Measurements from ENCODE around the gene GPD2. TPM values are rescaled to one million over a fixed set of nuclear protein-coding genes. Genes with fewer than 3 reads are reported as not detected.
A peak's percentile ranks its signal among the peaks of the same experiment; 100 is the strongest.

Gene GPD2
- total and polyA plus RNA-seq, 10 of the 15 experiments (the other 5 are each of a cell fraction or from before 2014, with no cell fraction given), result 10.0 to 73.5 (median 43.4) TPM

DNA sequence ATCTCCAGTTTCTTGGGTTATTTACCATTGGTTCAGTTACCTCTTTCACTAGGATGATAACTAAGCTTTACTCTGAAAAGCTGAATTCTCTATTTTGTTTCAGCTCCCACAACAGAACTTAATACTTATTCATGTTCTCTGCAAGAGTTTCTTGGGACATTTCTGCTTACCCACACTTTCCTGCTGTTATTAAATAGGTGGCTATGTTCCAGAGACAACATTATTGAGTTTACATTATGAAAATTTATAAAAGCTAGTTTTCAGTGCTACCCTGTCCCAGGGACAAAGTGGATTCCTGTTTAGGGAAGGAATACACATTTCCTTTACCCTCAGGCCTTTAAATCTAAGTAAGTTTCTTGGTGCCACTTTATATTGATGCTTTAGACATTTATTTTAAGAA is 7.0 kb upstream of the GPD2 start (continued):
- TF ChIP-seq, protein P1, sequence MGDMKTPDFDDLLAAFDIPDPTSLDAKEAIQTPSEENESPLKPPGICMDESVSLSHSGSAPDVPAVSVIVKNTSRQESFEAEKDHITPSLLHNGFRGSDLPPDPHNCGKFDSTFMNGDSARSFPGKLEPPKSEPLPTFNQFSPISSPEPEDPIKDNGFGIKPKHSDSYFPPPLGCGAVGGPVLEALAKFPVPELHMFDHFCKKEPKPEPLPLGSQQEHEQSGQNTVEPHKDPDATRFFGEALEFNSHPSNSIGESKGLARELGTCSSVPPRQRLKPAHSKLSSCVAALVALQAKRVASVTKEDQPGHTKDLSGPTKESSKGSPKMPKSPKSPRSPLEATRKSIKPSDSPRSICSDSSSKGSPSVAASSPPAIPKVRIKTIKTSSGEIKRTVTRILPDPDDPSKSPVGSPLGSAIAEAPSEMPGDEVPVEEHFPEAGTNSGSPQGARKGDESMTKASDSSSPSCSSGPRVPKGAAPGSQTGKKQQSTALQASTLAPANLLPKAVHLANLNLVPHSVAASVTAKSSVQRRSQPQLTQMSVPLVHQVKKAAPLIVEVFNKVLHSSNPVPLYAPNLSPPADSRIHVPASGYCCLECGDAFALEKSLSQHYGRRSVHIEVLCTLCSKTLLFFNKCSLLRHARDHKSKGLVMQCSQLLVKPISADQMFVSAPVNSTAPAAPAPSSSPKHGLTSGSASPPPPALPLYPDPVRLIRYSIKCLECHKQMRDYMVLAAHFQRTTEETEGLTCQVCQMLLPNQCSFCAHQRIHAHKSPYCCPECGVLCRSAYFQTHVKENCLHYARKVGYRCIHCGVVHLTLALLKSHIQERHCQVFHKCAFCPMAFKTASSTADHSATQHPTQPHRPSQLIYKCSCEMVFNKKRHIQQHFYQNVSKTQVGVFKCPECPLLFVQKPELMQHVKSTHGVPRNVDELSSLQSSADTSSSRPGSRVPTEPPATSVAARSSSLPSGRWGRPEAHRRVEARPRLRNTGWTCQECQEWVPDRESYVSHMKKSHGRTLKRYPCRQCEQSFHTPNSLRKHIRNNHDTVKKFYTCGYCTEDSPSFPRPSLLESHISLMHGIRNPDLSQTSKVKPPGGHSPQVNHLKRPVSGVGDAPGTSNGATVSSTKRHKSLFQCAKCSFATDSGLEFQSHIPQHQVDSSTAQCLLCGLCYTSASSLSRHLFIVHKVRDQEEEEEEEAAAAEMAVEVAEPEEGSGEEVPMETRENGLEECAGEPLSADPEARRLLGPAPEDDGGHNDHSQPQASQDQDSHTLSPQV (IDR thresholded peaks at IDR 0.05), result no peak
- TF ChIP-seq ZNF274 (IDR thresholded peaks at IDR 0.05; ENCODE audit: insufficient read depth, insufficient read length), result no peak

DNA sequence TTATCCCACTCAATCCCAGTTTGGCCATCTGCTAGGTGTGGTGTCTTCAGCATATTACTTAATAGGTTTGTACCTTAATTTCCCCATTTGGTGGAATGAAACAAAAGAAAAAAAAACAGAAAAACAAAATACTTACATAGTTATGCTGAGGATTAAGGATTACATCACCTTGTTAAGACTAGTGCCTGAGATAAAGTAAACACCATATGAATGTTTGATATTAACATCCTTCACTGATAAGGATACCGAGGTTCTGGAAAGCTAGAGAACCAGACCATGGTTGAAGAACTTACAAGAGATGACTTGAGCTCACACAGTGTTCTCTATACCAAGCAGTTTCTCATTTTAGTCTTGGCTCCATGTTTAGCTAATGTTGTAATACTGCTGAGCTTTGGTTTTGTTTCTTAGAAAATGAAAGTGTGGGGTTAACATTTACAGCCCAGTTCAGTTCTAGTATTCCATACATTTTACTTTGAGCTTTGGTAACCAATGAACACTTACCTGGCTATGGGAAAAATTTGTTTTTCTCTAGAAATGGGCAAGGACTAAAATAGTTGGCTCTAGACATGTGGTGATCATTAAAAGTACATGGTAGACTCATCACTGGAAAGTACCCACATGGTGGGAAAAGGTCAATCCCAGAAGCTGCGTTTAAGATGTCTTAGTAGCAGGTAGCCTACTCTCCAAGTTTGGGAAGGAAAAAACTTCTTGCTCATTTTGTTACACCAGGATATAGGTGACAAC is 5.8 kb upstream of the GPD2 start:
- peak; percentile 84 for FAIRE-seq
- Histone ChIP-seq H3K36me3 (ENCODE audit: control insufficient read depth in 2 of 2, insufficient read depth in 2 of 2, low read length in 1 of 2) (no peaks in the 10 kb centered on the region), H3K27me3 (replicated peaks in 1 of 2; ENCODE audit: control insufficient read depth in 2 of 2, insufficient read depth in 2 of 2, low read length in 1 of 2) (no peaks in the 10 kb centered on the region), H3K9me3 (replicated peaks; ENCODE audit: control insufficient read depth, insufficient read depth, low read length) (no peaks in the 10 kb centered on the region), H3K4me3 (no peak overlapping the region; the same call in 1 of the 2 replicates), H3K79me2 (ENCODE audit: control insufficient read depth, insufficient read depth, low read length) (no peaks in the 10 kb centered on the region), H3K27ac (ENCODE audit: control insufficient read depth, insufficient read depth) (peak overlapping the region; percentile 83), H3K9ac (ENCODE audit: control insufficient read depth, insufficient read depth, low read length) (no peak overlapping the region), H2AFZ (ENCODE audit: control insufficient read depth, low read depth, low read length) (peak overlapping the region; percentile 52), H4K20me1 (ENCODE audit: control insufficient read depth, insufficient read depth) (no peaks in the 10 kb centered on the region), H3K4me2 (ENCODE audit: control insufficient read depth, insufficient read depth) (peak overlapping the region; percentile 64), H3K4me1 (ENCODE audit: control insufficient read depth, insufficient read depth, low read length) (peaks cover 28% of the 10 kb centered on the region)
- ChIA-PET RAD21 (ENCODE audit: unreplicated experiment) (interaction anchor here (0.8 to 2.8 kb wide), 11 partner anchors 11 to 158 kb away, joined by 3 to 13 read pairs (median 7); no protein-coding TSS in a partner anchor), CTCF (interaction anchor here (0.9 to 4.0 kb wide), 7 partner anchors 12 to 159 kb away, joined by 3 to 25 read pairs (median 6); no protein-coding TSS in a partner anchor), POLR2A (interaction anchor here (0.8 to 2.9 kb wide), 8 partner anchors 9 to 141 kb away, joined by 3 to 12 read pairs (median 4); no protein-coding TSS in a partner anchor), SMC1A (ENCODE audit: uncharacterized antibody, unreplicated experiment) (interaction anchor here (0.8 to 7.7 kb wide), 34 partner anchors 8 to 763 kb away, joined by 3 to 58 read pairs (median 5); no protein-coding TSS in a partner anchor)
- BruUV-seq (replicated peaks), result no TSS peak
- TF ChIP-seq NR2C1 (IDR thresholded peaks at IDR 0.05) (no peak), CEBPB (IDR thresholded peaks at IDR 0.05; ENCODE audit: borderline replicate concordance in 1 of 2, low read depth in 2 of 2, low read length in 2 of 2) (0 out of 4 replicates have a peak, but pooled peaks of 1 of the 2 experiments have one; percentile 2)
- intact Hi-C loops (cut with micrococcal nuclease; ENCODE audit: unreplicated experiment), result loop anchor here (1.0 kb wide), 1 partner anchor 29 kb away; no protein-coding TSS in a partner anchor
- peak; percentile 48 for ATAC-seq
- 23% methylated on average over 2 of the region's 2 CpGs for WGBS (ENCODE audit: insufficient coverage, insufficient replicate concordance, low lambda C conversion rate, missing lambda C conversion rate)
- in situ Hi-C loops (cut with MboI), result no loop called here
- DNase-seq (ENCODE audit: low read depth, low spot score), result no peak

Data from GM12878 (cell line).